Colon (tissue), 2 donors: ENCODE results near the gene MNX1.

Experiments
- FAIRE-seq: peaks from 2 replicates; lab custom pipeline; 2012; peaks lifted over from hg19 to GRCh38; lab: Jason Lieb, UNC
- donor health status: control.
- donor health status: control.

The MNX1 gene

GRCh38 chr7:157032644-157033482 is 22.4 kb upstream of the MNX1 start:
- no peak for FAIRE-seq

GRCh38 chr7:157032128-157032527 is 21.7 kb upstream of the MNX1 start:
- FAIRE-seq, result no peak

GRCh38 chr7:157028199-157028903 is 17.9 kb upstream of the MNX1 start:
- FAIRE-seq, result no peak

- no peak for FAIRE-seq
Observed at GRCh38 chr7:157027568-157028198, 17.2 kb upstream of the MNX1 start.

- FAIRE-seq, result no peak
Observed at GRCh38 chr7:157024716-157025115, 14.3 kb upstream of the MNX1 start.

GRCh38 chr7:157023589-157023905 is 13.1 kb upstream of the MNX1 start:
- no peak for FAIRE-seq

- no peak for FAIRE-seq
Observed at GRCh38 chr7:157022681-157023588, 12.5 kb upstream of the MNX1 start.

- no peak for FAIRE-seq
Observed at GRCh38 chr7:157021871-157022680, 11.6 kb upstream of the MNX1 start.

GRCh38 chr7:157021071-157021870 is 10.8 kb upstream of the MNX1 start:
- no peak for FAIRE-seq

- no peak for FAIRE-seq
Observed at GRCh38 chr7:157020514-157021070, 10.1 kb upstream of the MNX1 start.

- FAIRE-seq, result no peak
Observed at GRCh38 chr7:157019718-157020451, 9.4 kb upstream of the MNX1 start.

- no peak for FAIRE-seq
Observed at GRCh38 chr7:157018997-157019608, 8.6 kb upstream of the MNX1 start.

- FAIRE-seq, result no peak
Observed at GRCh38 chr7:157018328-157018996, 8.0 kb upstream of the MNX1 start.

GRCh38 chr7:157017603-157018327 is 7.3 kb upstream of the MNX1 start:
- no peak for FAIRE-seq

GRCh38 chr7:157017149-157017548 is 6.7 kb upstream of the MNX1 start:
- no peak for FAIRE-seq

GRCh38 chr7:157016352-157017041 is 6.0 kb upstream of the MNX1 start:
- no peak for FAIRE-seq

- no peak for FAIRE-seq
Observed at GRCh38 chr7:157016024-157016351, 5.5 kb upstream of the MNX1 start.
